HFFc6 (cell line): ENCODE measurements around the gene RHPN2. TPM values are rescaled to one million over a fixed set of nuclear protein-coding genes. Genes with fewer than 3 reads are reported as not detected.

Source experiments
- DNase-seq: peaks from one replicate; pipeline ENCODE4 v3.0.0-alpha.2; 2018
- H3K27ac Mint-ChIP-seq: 2 replicates; pipeline ENCODE4 v1.8.0; 2020; ENCODE audit warnings: mild to moderate bottlenecking, mixed read lengths
- H3K27me3 Mint-ChIP-seq: 2 replicates; pipeline ENCODE4 v1.8.0; 2021; ENCODE audit warnings: mild to moderate bottlenecking, moderate library complexity, mixed read lengths; ENCODE audit not compliant: insufficient read depth
- H3K36me3 Mint-ChIP-seq: 2 replicates; pipeline ENCODE4 v1.8.0; 2021; ENCODE audit warnings: low read depth, mixed read lengths
- H3K4me1 Mint-ChIP-seq: 2 replicates; pipeline ENCODE4 v1.8.0; 2020; ENCODE audit warnings: low read depth, mixed read lengths
- H3K4me3 Mint-ChIP-seq: 2 replicates; pipeline ENCODE4 v1.8.0; 2020; ENCODE audit warnings: mild to moderate bottlenecking, moderate library complexity, mixed read lengths
- H3K9me3 Mint-ChIP-seq: 2 replicates; pipeline ENCODE4 v1.8.0; 2020; ENCODE audit warnings: mild to moderate bottlenecking, mixed read lengths
- CTCF ChIP-seq: fragments of 200-600 bp; sonication (generic); IDR thresholded peaks from 2 replicates; pipeline ENCODE4 v1.5.0; 2021; ENCODE audit warnings: antibody characterized with exemption, mild to moderate bottlenecking
- total RNA-seq, 6 experiments: library from RNA; stranded (reverse); fragmentation: NEBNext Ultra II Directional; extraction: Animal tissue kit (Norgen Biotek cat#: 25700); gene quantifications; 2 replicates in 1 of 6; 3 replicates in 5 of 6; pipeline ENCODE4 v1.2.3, GENCODE V29; 2021

RHPN2 gene
- total RNA-seq, 6 experiments from 2014 or later, result 2.7 to 5.4 (median 3.4) TPM

GRCh38 chr19:33064458-33064791, 263 bp downstream of the RHPN2 start:
- peaks cover 2% of the 10 kb centered on the region; the same call in 1 of the 2 replicates for H3K27me3 Mint-ChIP-seq
- no peaks in the 10 kb centered on the region for H3K9me3 Mint-ChIP-seq
- no peak overlapping the region for H3K27ac Mint-ChIP-seq
- TF ChIP-seq CTCF, result no peak
- no peaks in the 10 kb centered on the region for H3K36me3 Mint-ChIP-seq
- DNase-seq, result no peak
- H3K4me1 Mint-ChIP-seq, result peaks cover 5% of the 10 kb centered on the region; the same call in 1 of the 2 replicates
- peak overlapping the region; percentile 79 for H3K4me3 Mint-ChIP-seq

- Mint-ChIP-seq H3K4me1 (peaks cover 5% of the 10 kb centered on the region; the same call in 1 of the 2 replicates), H3K36me3 (no peaks in the 10 kb centered on the region), H3K9me3 (no peaks in the 10 kb centered on the region), H3K4me3 (peak overlapping the region; percentile 79), H3K27me3 (peaks cover 2% of the 10 kb centered on the region; the same call in 1 of the 2 replicates), H3K27ac (no peak overlapping the region)
- TF ChIP-seq CTCF, result no peak
- no peak for DNase-seq
Observed at GRCh38 chr19:33063753-33064457, 783 bp downstream of the RHPN2 start.

- H3K27ac Mint-ChIP-seq, result no peak overlapping the region
- peak overlapping the region; percentile 79; the same call in 1 of the 2 replicates for H3K4me3 Mint-ChIP-seq
- peaks cover 5% of the 10 kb centered on the region; the same call in 1 of the 2 replicates for H3K4me1 Mint-ChIP-seq
- no peaks in the 10 kb centered on the region for H3K9me3 Mint-ChIP-seq
- H3K36me3 Mint-ChIP-seq, result no peaks in the 10 kb centered on the region
- no peak for TF ChIP-seq CTCF
- no peaks in the 10 kb centered on the region for H3K27me3 Mint-ChIP-seq
- peak; percentile 11 for DNase-seq
Observed at GRCh38 chr19:33063356-33063752, 1.3 kb downstream of the RHPN2 start.

- Mint-ChIP-seq H3K4me1 (peaks cover 5% of the 10 kb centered on the region; the same call in 1 of the 2 replicates), H3K4me3 (no peak overlapping the region), H3K9me3 (no peaks in the 10 kb centered on the region), H3K27ac (no peak overlapping the region), H3K36me3 (no peaks in the 10 kb centered on the region), H3K27me3 (no peaks in the 10 kb centered on the region)
- DNase-seq, result no peak
- TF ChIP-seq CTCF, result no peak
Observed at GRCh38 chr19:33062902-33063301, 1.8 kb downstream of the RHPN2 start.

- no peak overlapping the region for H3K27ac Mint-ChIP-seq
- no peak overlapping the region for H3K4me3 Mint-ChIP-seq
- H3K9me3 Mint-ChIP-seq, result no peaks in the 10 kb centered on the region
- no peaks in the 10 kb centered on the region for H3K36me3 Mint-ChIP-seq
- TF ChIP-seq CTCF, result no peak
- no peak for DNase-seq
- H3K27me3 Mint-ChIP-seq, result no peaks in the 10 kb centered on the region
- H3K4me1 Mint-ChIP-seq, result peaks cover 8% of the 10 kb centered on the region
Observed at GRCh38 chr19:33060586-33060985, 4.1 kb downstream of the RHPN2 start.
